HL-60/S4 treated with retinoic acid at 250 ng/mL for 4 days and 3 days (cell line): Measurements from ENCODE around the gene PSMD11.

Experiments
- in situ Hi-C: fragments of 300-500 bp; cut with MboI; formaldehyde crosslinking; loops from 2 replicates; pipeline ENCODE4 v1.7.0; 2022; ENCODE audit warnings: low sequenced_read_pairs

Gene PSMD11

DNA sequence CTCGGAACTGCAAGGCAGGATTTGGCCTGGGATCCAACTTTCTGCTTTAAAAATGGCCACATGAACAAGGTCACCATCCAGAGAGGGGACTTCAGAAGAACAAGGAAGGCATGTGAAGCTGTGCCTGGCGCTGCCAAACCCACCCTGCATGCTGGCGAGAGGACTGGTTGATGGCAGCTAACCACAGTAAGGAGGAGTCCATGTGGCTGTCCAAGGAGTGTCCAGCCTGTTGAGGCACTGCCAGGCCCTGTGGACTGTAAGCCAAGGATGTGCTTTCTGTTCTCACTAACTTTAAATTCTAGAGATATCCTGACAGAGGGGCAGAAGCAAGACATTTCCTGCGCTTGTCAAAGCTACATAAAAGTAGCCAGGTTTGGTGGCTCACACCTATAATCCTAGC is 82.8 kb downstream of the PSMD11 start:
- in situ Hi-C loops = no loop called here

DNA sequence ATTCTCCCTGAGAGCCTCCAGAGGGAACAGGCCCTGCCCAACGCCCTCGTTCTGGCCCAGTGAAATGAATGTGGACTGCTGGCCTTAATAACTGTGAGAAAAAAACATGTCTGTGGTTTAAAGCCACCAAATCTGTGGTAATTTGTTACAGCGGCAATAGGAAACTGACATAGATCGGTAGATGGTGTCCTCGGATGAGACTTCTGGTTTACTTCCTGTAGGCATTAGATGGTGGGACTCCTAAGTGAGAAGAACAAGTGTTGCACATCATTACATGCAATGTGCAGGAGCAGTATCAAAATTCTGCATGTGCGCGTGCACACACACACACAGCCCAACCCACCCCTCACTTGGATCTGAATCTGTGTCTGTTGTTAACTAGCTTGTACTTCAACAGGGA is 84.5 kb downstream of the PSMD11 start:
- in situ Hi-C loops = no loop called here

GRCh38 chr17:32529604-32530003 is 85.3 kb downstream of the PSMD11 start:
- in situ Hi-C loops = no loop called here
